ENCODE data around the gene MPPED2. TPM values are rescaled to one million over a fixed set of nuclear protein-coding genes. Genes with fewer than 3 reads are reported as not detected.

MPPED2 gene
- total and polyA plus RNA-seq, 2 experiments from 2014 or later: 7.0 to 7.6 TPM

DNA sequence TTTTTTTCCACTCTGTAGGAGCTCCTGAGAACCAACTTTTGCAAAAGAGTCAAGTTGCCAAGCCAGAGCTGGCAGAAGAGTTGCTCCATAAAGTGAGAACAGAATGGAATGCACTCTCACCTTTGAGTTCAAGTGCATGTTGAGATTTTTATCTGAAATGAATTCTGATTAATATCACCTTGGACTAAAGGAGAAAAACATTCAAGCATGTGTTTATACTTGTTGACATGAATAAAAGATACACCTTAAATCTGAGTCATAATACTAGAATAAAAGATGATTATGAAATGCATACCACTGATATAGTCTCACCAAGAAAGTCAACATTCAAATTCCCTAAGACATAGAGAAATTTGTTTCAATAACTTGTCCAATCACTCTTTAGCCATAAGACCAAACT is 225.4 kb downstream of the MPPED2 start:
- Histone ChIP-seq H3K9me3 (ENCODE audit: low read depth) (no peaks in the 10 kb centered on the region), H3K4me3 (no peak overlapping the region), H3K4me2 (no peak overlapping the region), H2AFZ (no peak overlapping the region), H3K36me3 (replicated peaks; ENCODE audit: insufficient read depth, low read depth) (no peaks in the 10 kb centered on the region), H3K9me2 (replicated peaks; ENCODE audit: insufficient read depth) (no peaks in the 10 kb centered on the region), H4K20me1 (ENCODE audit: insufficient read depth, poor library complexity, severe bottlenecking) (no peaks in the 10 kb centered on the region), H3K4me1 (ENCODE audit: insufficient read depth) (no peaks in the 10 kb centered on the region), H3K27ac (no peak overlapping the region), H3K79me2 (no peaks in the 10 kb centered on the region), H3K27me3 (no peaks in the 10 kb centered on the region)
- TF ChIP-seq EZH2 (IDR thresholded peaks at IDR 0.05; ENCODE audit: borderline replicate concordance) (no peak), EZH2phosphoT487 (IDR thresholded peaks at IDR 0.05; ENCODE audit: low read depth, severe bottlenecking, unreplicated experiment) (no peak)
- TF ChIP-seq, protein P1, sequence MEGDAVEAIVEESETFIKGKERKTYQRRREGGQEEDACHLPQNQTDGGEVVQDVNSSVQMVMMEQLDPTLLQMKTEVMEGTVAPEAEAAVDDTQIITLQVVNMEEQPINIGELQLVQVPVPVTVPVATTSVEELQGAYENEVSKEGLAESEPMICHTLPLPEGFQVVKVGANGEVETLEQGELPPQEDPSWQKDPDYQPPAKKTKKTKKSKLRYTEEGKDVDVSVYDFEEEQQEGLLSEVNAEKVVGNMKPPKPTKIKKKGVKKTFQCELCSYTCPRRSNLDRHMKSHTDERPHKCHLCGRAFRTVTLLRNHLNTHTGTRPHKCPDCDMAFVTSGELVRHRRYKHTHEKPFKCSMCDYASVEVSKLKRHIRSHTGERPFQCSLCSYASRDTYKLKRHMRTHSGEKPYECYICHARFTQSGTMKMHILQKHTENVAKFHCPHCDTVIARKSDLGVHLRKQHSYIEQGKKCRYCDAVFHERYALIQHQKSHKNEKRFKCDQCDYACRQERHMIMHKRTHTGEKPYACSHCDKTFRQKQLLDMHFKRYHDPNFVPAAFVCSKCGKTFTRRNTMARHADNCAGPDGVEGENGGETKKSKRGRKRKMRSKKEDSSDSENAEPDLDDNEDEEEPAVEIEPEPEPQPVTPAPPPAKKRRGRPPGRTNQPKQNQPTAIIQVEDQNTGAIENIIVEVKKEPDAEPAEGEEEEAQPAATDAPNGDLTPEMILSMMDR (IDR thresholded peaks at IDR 0.05; ENCODE audit: poor library complexity): no peak
- DNase-seq (ENCODE audit: low spot score): no peak

Measured in hepatocyte (in vitro differentiated cells).